Stomach smooth muscle (tissue), 2 donors: ENCODE results near the gene PNPLA4.

ENCODE experiments used
- H3K27ac ChIP-seq: one replicate; pipeline ENCODE4 v1.7.0; 2013; ENCODE audit warnings: mild to moderate bottlenecking, low read length, inconsistent platforms
- H3K27me3 ChIP-seq, 2 donors: one replicate each; pipeline ENCODE4 v1.7.0; 2013; ENCODE audit warnings: low read length in 2 of 2; ENCODE audit not compliant: insufficient read depth in 2 of 2, control insufficient read depth in 1 of 2
- H3K36me3 ChIP-seq, 2 donors: one replicate each; pipeline ENCODE4 v1.7.0; 2013; ENCODE audit warnings: low read length in 2 of 2; ENCODE audit not compliant: control insufficient read depth in 2 of 2, insufficient read depth in 2 of 2
- H3K4me1 ChIP-seq: one replicate; pipeline ENCODE4 v1.7.0; 2013; ENCODE audit warnings: low read length; ENCODE audit not compliant: control insufficient read depth, insufficient read depth
- H3K4me3 ChIP-seq, 2 donors: one replicate each; pipeline ENCODE4 v1.7.0; 2013; ENCODE audit warnings: low read length in 2 of 2
- H3K9ac ChIP-seq, 2 donors: one replicate each; pipeline ENCODE4 v1.7.0; 2013; ENCODE audit warnings: low read length in 2 of 2, mild to moderate bottlenecking in 1 of 2
- H3K9me3 ChIP-seq, 2 donors: one replicate each; pipeline ENCODE4 v1.7.0; 2013; ENCODE audit warnings: low read length in 2 of 2; ENCODE audit not compliant: control insufficient read depth in 2 of 2
- donor health status: healthy.
- donor health status: Pancreatic carcinoma.

The PNPLA4 gene

GRCh38 chrX:7876957-7877356 lies 50.3 kb downstream of the PNPLA4 start:
- Histone ChIP-seq H3K9me3 (no peaks in the 10 kb centered on the region), H3K27ac (no peak overlapping the region), H3K9ac (no peak overlapping the region), H3K4me1 (no peaks in the 10 kb centered on the region), H3K4me3 (no peak overlapping the region), H3K27me3 (no peaks in the 10 kb centered on the region), H3K36me3 (no peaks in the 10 kb centered on the region)

DNA sequence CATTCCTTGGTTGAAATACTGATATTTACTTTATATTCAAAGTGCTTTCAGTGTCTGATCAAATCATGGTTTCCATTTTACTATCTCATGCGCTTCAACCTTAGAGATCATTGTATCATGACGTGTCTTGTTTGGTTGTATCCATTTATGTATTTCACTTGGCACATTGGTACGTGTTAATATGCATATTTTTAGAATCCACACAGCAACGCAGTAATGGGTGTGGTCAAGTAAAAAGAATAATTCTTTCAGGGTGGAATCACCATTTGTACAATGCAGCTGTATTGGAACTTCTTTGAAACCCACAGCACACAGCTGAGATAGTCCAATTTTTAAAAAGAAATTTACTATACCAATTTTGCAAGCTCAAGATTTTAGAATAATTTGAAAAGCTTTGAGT lies 55.2 kb downstream of the PNPLA4 start:
- no peak overlapping the region for H3K9ac ChIP-seq
- H3K27ac ChIP-seq, result no peak overlapping the region
- H3K36me3 ChIP-seq, result no peaks in the 10 kb centered on the region
- H3K4me3 ChIP-seq, result no peak overlapping the region
- H3K27me3 ChIP-seq, result no peaks in the 10 kb centered on the region
- H3K4me1 ChIP-seq, result no peaks in the 10 kb centered on the region
- H3K9me3 ChIP-seq, result no peaks in the 10 kb centered on the region

GRCh38 chrX:7852166-7852565 lies 75.0 kb downstream of the PNPLA4 start:
- H3K36me3 ChIP-seq, result no peaks in the 10 kb centered on the region
- H3K27me3 ChIP-seq, result no peaks in the 10 kb centered on the region
- H3K27ac ChIP-seq, result no peak overlapping the region
- H3K9me3 ChIP-seq, result no peaks in the 10 kb centered on the region
- no peaks in the 10 kb centered on the region for H3K4me1 ChIP-seq
- no peak overlapping the region for H3K4me3 ChIP-seq
- no peak overlapping the region for H3K9ac ChIP-seq
